ENCODE measurements around the gene CALML4. TPM values are rescaled to one million over a fixed set of nuclear protein-coding genes. Genes with fewer than 3 reads are reported as not detected.
A peak's percentile ranks its signal among the peaks of the same experiment; 100 is the strongest.

CALML4 gene
- total and polyA plus RNA-seq, 2 experiments from 2014 or later, result 13.4 to 16.2 TPM

DNA sequence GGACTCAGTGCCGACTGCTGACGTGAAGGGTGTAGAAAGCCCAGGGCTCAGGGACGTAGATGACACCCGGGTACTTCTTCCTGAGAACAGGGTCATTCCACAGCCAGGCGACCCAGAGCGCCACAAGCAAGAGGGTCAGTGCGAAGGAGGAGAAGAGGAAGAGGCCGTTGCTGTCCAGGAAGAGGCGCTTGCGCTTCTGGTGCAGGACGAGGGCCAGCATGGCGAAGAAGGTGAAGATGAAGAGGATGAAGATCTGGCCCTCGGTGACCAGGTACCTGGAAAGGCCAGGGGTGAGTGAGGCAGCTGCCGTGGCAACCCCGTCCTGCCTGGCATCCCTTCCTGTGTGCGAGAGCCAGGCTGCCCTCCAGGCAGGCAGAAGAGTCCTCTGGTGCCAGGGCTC lies 3.0 kb upstream of the CALML4 start:
- no peak overlapping the region for H3K4me3 ChIP-seq
- DNase-seq (ENCODE audit: low spot score) (no peak), ATAC-seq (no peak)
- H3F3A ChIP-seq (replicated peaks; ENCODE audit: low read depth), result peaks cover 15% of the 10 kb centered on the region
- Mint-ChIP-seq H3K4me3 (no peak overlapping the region), H3K27me3 (ENCODE audit: insufficient read depth, low read depth, poor library complexity) (peaks cover 24% of the 10 kb centered on the region), H3K9me3 (no peaks in the 10 kb centered on the region), H3K36me3 (ENCODE audit: low read depth) (peaks cover 12% of the 10 kb centered on the region), H3K27ac (no peak overlapping the region), H3K4me1 (peaks cover 57% of the 10 kb centered on the region)
- no peak overlapping the region for H2AFZ ChIP-seq
- no peaks in the 10 kb centered on the region for H3K36me3 ChIP-seq (ENCODE audit: insufficient read depth)
- TF ChIP-seq ZNF114 (CRISPR knock-in tag; IDR thresholded peaks at IDR 0.05) (no peak), STAT1 (IDR thresholded peaks at IDR 0.05; ENCODE audit: unreplicated experiment) (no peak)
- TF ChIP-seq, protein P1, sequence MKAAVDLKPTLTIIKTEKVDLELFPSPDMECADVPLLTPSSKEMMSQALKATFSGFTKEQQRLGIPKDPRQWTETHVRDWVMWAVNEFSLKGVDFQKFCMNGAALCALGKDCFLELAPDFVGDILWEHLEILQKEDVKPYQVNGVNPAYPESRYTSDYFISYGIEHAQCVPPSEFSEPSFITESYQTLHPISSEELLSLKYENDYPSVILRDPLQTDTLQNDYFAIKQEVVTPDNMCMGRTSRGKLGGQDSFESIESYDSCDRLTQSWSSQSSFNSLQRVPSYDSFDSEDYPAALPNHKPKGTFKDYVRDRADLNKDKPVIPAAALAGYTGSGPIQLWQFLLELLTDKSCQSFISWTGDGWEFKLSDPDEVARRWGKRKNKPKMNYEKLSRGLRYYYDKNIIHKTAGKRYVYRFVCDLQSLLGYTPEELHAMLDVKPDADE (IDR thresholded peaks at IDR 0.05), result no peak
- H4K20me1 ChIP-seq (replicated peaks; ENCODE audit: insufficient read depth), result peaks cover 20% of the 10 kb centered on the region
- H3K27ac ChIP-seq (ENCODE audit: low read depth), result no peak overlapping the region
- H3K27me3 ChIP-seq (ENCODE audit: insufficient read depth), result no peaks in the 10 kb centered on the region
- H3K79me2 ChIP-seq (replicated peaks; ENCODE audit: insufficient read depth), result peaks cover 32% of the 10 kb centered on the region
- H3K9me2 ChIP-seq (ENCODE audit: insufficient read depth), result no peaks in the 10 kb centered on the region
- peaks cover 32% of the 10 kb centered on the region for H3K4me1 ChIP-seq (ENCODE audit: insufficient read depth)
- H3K4me2 ChIP-seq, result no peak overlapping the region

DNA sequence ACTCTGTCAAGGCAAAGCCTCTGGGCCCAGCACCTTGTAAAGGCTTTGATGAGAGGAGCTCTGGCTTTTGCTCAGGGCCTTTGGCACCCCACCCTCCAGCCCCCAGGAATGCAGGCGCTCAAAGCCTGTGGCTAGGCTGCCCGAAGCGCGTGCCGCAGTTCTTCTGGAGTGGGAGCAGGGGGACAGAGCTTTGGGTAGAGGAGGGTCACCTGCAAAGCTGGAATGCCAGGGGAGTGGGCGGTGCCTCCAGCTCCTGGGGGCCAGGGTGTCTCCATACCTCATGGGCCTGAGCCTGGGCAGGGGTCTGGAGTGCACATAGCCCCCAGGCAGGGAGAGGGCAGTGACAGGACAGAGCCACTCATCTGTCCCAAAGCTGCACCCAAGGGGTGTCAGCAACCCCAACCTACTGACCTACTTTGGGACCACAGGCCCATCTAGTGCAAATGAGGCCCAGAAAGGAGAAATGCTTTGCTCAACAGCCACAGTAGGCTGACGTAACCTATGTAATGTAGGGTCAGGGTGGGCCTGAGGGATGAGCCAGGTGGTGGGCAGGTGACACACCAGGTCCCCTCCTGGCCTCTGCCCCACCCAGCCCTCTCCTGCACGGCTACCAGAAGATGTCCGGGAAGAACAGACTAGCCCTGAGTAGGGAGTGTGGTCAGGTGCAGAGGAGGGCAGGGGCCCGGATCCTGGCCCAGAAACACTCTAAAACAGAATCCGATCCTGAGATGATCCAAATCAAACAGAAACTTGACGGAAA lies 2.2 kb upstream of the CALML4 start:
- no peaks in the 10 kb centered on the region for H3K9me2 ChIP-seq (ENCODE audit: insufficient read depth)
- H3F3A ChIP-seq (replicated peaks; ENCODE audit: low read depth), result peaks cover 15% of the 10 kb centered on the region
- no peak overlapping the region for H3K4me3 ChIP-seq
- peaks cover 27% of the 10 kb centered on the region for H3K79me2 ChIP-seq (replicated peaks; ENCODE audit: insufficient read depth)
- no peaks in the 10 kb centered on the region for H3K27me3 ChIP-seq (ENCODE audit: insufficient read depth)
- H3K9me3 Mint-ChIP-seq, result no peaks in the 10 kb centered on the region
- peak overlapping the region; percentile 71; the same call in 1 of the 2 replicates for H3K4me2 ChIP-seq
- H3K4me1 ChIP-seq (ENCODE audit: insufficient read depth), result peaks cover 36% of the 10 kb centered on the region
- no peak overlapping the region for H3K4me3 Mint-ChIP-seq
- H3K27ac Mint-ChIP-seq, result no peak overlapping the region; the same call in 1 of the 2 replicates
- peak; percentile 33 for DNase-seq (ENCODE audit: low spot score)
- H3K27me3 Mint-ChIP-seq (ENCODE audit: insufficient read depth, low read depth, poor library complexity), result peaks cover 27% of the 10 kb centered on the region
- no peaks in the 10 kb centered on the region for H3K36me3 ChIP-seq (ENCODE audit: insufficient read depth)
- no peak overlapping the region for H2AFZ ChIP-seq
- ATAC-seq, result 0 out of 3 replicates have a peak, but pooled peaks have one; percentile 1
- H4K20me1 ChIP-seq (replicated peaks; ENCODE audit: insufficient read depth), result peaks cover 13% of the 10 kb centered on the region
- peak overlapping the region; percentile 90; the same call in 1 of the 2 replicates for H3K27ac ChIP-seq (ENCODE audit: low read depth)
- peaks cover 59% of the 10 kb centered on the region for H3K4me1 Mint-ChIP-seq
- H3K36me3 Mint-ChIP-seq (ENCODE audit: low read depth), result peaks cover 12% of the 10 kb centered on the region
- no peak for TF ChIP-seq EZH2 (IDR thresholded peaks at IDR 0.05; ENCODE audit: low read depth, unreplicated experiment)
- TF ChIP-seq, protein P1 (IDR thresholded peaks at IDR 0.05), result no peak
- no peak for TF ChIP-seq POLR2AphosphoS5 (IDR thresholded peaks at IDR 0.05; ENCODE audit: low read depth)
- no peak for TF ChIP-seq STAT1 (IDR thresholded peaks at IDR 0.05; ENCODE audit: unreplicated experiment)
- TF ChIP-seq CTCF (conservative IDR thresholded peaks at IDR 0.05; ENCODE audit: low read depth in 2 of 2), result no peak
- TF ChIP-seq ZNF331 (CRISPR knock-in tag; IDR thresholded peaks at IDR 0.05; ENCODE audit: low read depth), result no peak
- no peak for TF ChIP-seq EZH2phosphoT487 (IDR thresholded peaks at IDR 0.05; ENCODE audit: unreplicated experiment)
- TF ChIP-seq ZNF114 (CRISPR knock-in tag; IDR thresholded peaks at IDR 0.05), result no peak
- TF ChIP-seq JUNB (IDR thresholded peaks at IDR 0.05; ENCODE audit: unreplicated experiment), result no peak
- no peak for TF ChIP-seq NANOG (IDR thresholded peaks at IDR 0.05; ENCODE audit: borderline replicate concordance)
